Sigmoid colon (tissue), 7 donors: ENCODE data around the gene LLGL2. TPM values are rescaled to one million over a fixed set of nuclear protein-coding genes. Genes with fewer than 3 reads are reported as not detected.

Experiments used
- DNase-seq: peaks from one replicate; pipeline ENCODE4 v3.0.0-alpha.2; 2019
- H3K27ac ChIP-seq, 4 donors: fragments of 200-600 bp; sonication (generic); one replicate each; pipeline ENCODE4 v1.5.1; 2016 to 2019; ENCODE audit warnings: mild to moderate bottlenecking in 1 of 4
- H3K27me3 ChIP-seq, 3 donors: fragments of 200-600 bp; sonication (generic); one replicate each; pipeline ENCODE4 v1.5.1; 2019; ENCODE audit warnings: mild to moderate bottlenecking in 1 of 3
- H3K36me3 ChIP-seq, 4 donors: fragments of 200-600 bp; sonication (generic); one replicate each; pipeline ENCODE4 v1.5.1; 2016 to 2019
- H3K4me1 ChIP-seq, 4 donors: fragments of 200-600 bp; sonication (generic); one replicate each; pipeline ENCODE4 v1.5.1; 2017 to 2019
- H3K4me3 ChIP-seq, 4 donors: fragments of 200-600 bp; sonication (generic); one replicate each; pipeline ENCODE4 v1.5.1; 2017 to 2019; ENCODE audit warnings: mild to moderate bottlenecking in 2 of 4, moderate library complexity in 1 of 4
- H3K9me3 ChIP-seq, 4 donors: fragments of 200-600 bp in 3 of 4; sonication (generic) in 3 of 4; one replicate each; pipeline versions ENCODE4 v1.5.1 to v1.6.1; 2013 to 2019
- CTCF ChIP-seq, 4 experiments: fragments of 450-650 bp in 3 of 4; fragments of 200-600 bp in 1 of 4; IDR thresholded peaks; one replicate each; pipeline ENCODE4 v1.5.1; 2016 to 2019; ENCODE audit warnings: antibody characterized with exemption in 4 of 4, mild to moderate bottlenecking in 3 of 4, moderate library complexity in 2 of 4
- EP300 ChIP-seq, 4 donors: sonication (generic); formaldehyde crosslinking; IDR thresholded peaks; one replicate each; pipeline ENCODE4 v1.6.1; 2017; ENCODE audit warnings: antibody characterized with exemption in 4 of 4
- POLR2A ChIP-seq, 2 donors: fragments of 450-650 bp; IDR thresholded peaks; one replicate each; pipeline ENCODE4 v1.6.1; 2016; ENCODE audit warnings: antibody characterized with exemption in 2 of 2, mild to moderate bottlenecking in 2 of 2, moderate library complexity in 2 of 2
- POLR2AphosphoS5 ChIP-seq, 4 donors: sonication (generic); formaldehyde crosslinking; IDR thresholded peaks; one replicate each; pipeline ENCODE4 v1.6.1; 2017; ENCODE audit warnings: antibody characterized with exemption in 4 of 4
- WGBS, 2 donors: extraction: QIAGEN DNeasy Blood & Tissue Kit; methylation state at CpG; one replicate each; pipeline ENCODE4 v1.1.7; 2013; 5-methylcytosine and 5-hydroxymethylcytosine counted together
- intact Hi-C: fragments of 100-400 bp; cut with DNase I; formaldehyde crosslinking; loops from one replicate; pipeline ENCODE4 v1.15.1; 2023
- polyA plus RNA-seq, 3 donors: library from polyadenylated mRNA; stranded (reverse); fragments of 200-250 nt; gene quantifications; one replicate each; pipeline ENCODE4 v1.2.3, GENCODE V29; 2013
- total RNA-seq, 4 donors: library from RNA; depleted of rRNA; stranded (reverse); fragments of >200 nt; gene quantifications; one replicate each; pipeline ENCODE4 v1.1.0, GENCODE V29; 2016
- donor health status: healthy with polysubstance abuse.
- donor health status: Bipolar disorder and iron deficiency.
- donor health status: healthy.

LLGL2 gene
- total and polyA plus RNA-seq, 7 donors = 1.4 to 299 (median 5.0) TPM

GRCh38 chr17:75523647-75524046 lies 1.9 kb upstream of the LLGL2 start:
- Histone ChIP-seq H3K27me3 (peaks cover 0 to 10% (median 0%) of the 10 kb centered on the region in 3 donors), H3K36me3 (peaks cover 0 to 15% (median 0%) of the 10 kb centered on the region in 4 donors), H3K4me1 (peaks cover 0 to 22% (median 18%) of the 10 kb centered on the region in 4 donors), H3K27ac (no peak overlapping the region), H3K9me3 (no peaks in the 10 kb centered on the region), H3K4me3 (no peak overlapping the region)
- no peak for TF ChIP-seq EP300 (IDR thresholded peaks at IDR 0.05)
- no peak for TF ChIP-seq POLR2AphosphoS5 (IDR thresholded peaks at IDR 0.05)
- TF ChIP-seq CTCF (IDR thresholded peaks at IDR 0.05) = no peak
- TF ChIP-seq POLR2A (IDR thresholded peaks at IDR 0.05) = no peak
- no peak for DNase-seq
- intact Hi-C loops = loop anchor here (2.0 kb wide), 1 partner anchor 65 kb away; no protein-coding TSS in a partner anchor
- WGBS, 2 donors = 89 to 95% methylated on average over 7 of the region's 7 CpGs

GRCh38 chr17:75524269-75524969 lies 1.1 kb upstream of the LLGL2 start:
- Histone ChIP-seq H3K4me3 (peak overlapping the region; percentile 37 to 71 (median 60)), H3K36me3 (peaks cover 0 to 14% (median 0%) of the 10 kb centered on the region in 4 donors), H3K27ac (peak overlapping the region; percentile 52 to 70 (median 64)), H3K27me3 (peaks cover 0 to 10% (median 0%) of the 10 kb centered on the region in 3 donors), H3K4me1 (peaks cover 0 to 22% (median 18%) of the 10 kb centered on the region in 4 donors), H3K9me3 (no peaks in the 10 kb centered on the region)
- WGBS, 2 donors = 17 to 29% methylated on average over 24 of the region's 24 CpGs
- DNase-seq = no peak
- intact Hi-C loops = loop anchor here (2.0 kb wide), 1 partner anchor 64 kb away; no protein-coding TSS in a partner anchor
- no peak for TF ChIP-seq EP300 (IDR thresholded peaks at IDR 0.05)
- no peak for TF ChIP-seq POLR2A (IDR thresholded peaks at IDR 0.05)
- no peak for TF ChIP-seq CTCF (IDR thresholded peaks at IDR 0.05)
- TF ChIP-seq POLR2AphosphoS5 (IDR thresholded peaks at IDR 0.05) = no peak

GRCh38 chr17:75525806-75526554 lies 483 bp downstream of the LLGL2 start:
- H3K4me1 ChIP-seq = peaks cover 0 to 22% (median 18%) of the 10 kb centered on the region in 4 donors
- H3K27ac ChIP-seq = peak overlapping the region in 2 of 4 donors; percentile 35 to 66
- peaks cover 0 to 7% (median 0%) of the 10 kb centered on the region in 4 donors for H3K36me3 ChIP-seq
- H3K9me3 ChIP-seq = no peaks in the 10 kb centered on the region
- DNase-seq = no peak
- H3K4me3 ChIP-seq = peak overlapping the region; percentile 37 to 71 (median 60)
- H3K27me3 ChIP-seq = peaks cover 0 to 10% (median 0%) of the 10 kb centered on the region in 3 donors
- intact Hi-C loops = loop anchor here (1.0 to 2.0 kb wide), 2 partner anchors 63 to 100 kb away; no protein-coding TSS in a partner anchor
- TF ChIP-seq POLR2AphosphoS5 (IDR thresholded peaks at IDR 0.05) (no peak), EP300 (IDR thresholded peaks at IDR 0.05) (no peak), POLR2A (IDR thresholded peaks at IDR 0.05) (no peak), CTCF (IDR thresholded peaks at IDR 0.05) (no peak)
- WGBS, 2 donors = 1 to 3% methylated on average over 60 of the region's 60 CpGs

- H3K27ac ChIP-seq = peak overlapping the region in 1 of 4 donors; percentile 66
- peak in 1 of 2 donors; percentile 50 for TF ChIP-seq POLR2A (IDR thresholded peaks at IDR 0.05)
- no peak for TF ChIP-seq CTCF (IDR thresholded peaks at IDR 0.05)
- no peak for TF ChIP-seq EP300 (IDR thresholded peaks at IDR 0.05)
- intact Hi-C loops = no loop called here
- peaks cover 0 to 22% (median 18%) of the 10 kb centered on the region in 4 donors for H3K4me1 ChIP-seq
- H3K4me3 ChIP-seq = peak overlapping the region in 3 of 4 donors; percentile 52 to 71 (median 68)
- no peak for DNase-seq
- 13 to 49% methylated on average over 13 of the region's 13 CpGs for WGBS, 2 donors
- no peaks in the 10 kb centered on the region for H3K9me3 ChIP-seq
- peaks cover 0 to 4% (median 0%) of the 10 kb centered on the region in 4 donors for H3K36me3 ChIP-seq
- peaks cover 0 to 10% (median 0%) of the 10 kb centered on the region in 3 donors for H3K27me3 ChIP-seq
Observed at GRCh38 chr17:75526555-75527270, 1.2 kb downstream of the LLGL2 start.
